Measurements from ENCODE around the gene IL17RE. TPM values are rescaled to one million over a fixed set of nuclear protein-coding genes. Genes with fewer than 3 reads are reported as not detected.

IL17RE gene, protein sequence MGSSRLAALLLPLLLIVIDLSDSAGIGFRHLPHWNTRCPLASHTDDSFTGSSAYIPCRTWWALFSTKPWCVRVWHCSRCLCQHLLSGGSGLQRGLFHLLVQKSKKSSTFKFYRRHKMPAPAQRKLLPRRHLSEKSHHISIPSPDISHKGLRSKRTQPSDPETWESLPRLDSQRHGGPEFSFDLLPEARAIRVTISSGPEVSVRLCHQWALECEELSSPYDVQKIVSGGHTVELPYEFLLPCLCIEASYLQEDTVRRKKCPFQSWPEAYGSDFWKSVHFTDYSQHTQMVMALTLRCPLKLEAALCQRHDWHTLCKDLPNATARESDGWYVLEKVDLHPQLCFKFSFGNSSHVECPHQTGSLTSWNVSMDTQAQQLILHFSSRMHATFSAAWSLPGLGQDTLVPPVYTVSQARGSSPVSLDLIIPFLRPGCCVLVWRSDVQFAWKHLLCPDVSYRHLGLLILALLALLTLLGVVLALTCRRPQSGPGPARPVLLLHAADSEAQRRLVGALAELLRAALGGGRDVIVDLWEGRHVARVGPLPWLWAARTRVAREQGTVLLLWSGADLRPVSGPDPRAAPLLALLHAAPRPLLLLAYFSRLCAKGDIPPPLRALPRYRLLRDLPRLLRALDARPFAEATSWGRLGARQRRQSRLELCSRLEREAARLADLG
- total RNA-seq (2022; extraction: Qiagen RNA extraction), result 1.2 to 1.7 TPM (median 1.4 TPM) in 5 replicates

DNA sequence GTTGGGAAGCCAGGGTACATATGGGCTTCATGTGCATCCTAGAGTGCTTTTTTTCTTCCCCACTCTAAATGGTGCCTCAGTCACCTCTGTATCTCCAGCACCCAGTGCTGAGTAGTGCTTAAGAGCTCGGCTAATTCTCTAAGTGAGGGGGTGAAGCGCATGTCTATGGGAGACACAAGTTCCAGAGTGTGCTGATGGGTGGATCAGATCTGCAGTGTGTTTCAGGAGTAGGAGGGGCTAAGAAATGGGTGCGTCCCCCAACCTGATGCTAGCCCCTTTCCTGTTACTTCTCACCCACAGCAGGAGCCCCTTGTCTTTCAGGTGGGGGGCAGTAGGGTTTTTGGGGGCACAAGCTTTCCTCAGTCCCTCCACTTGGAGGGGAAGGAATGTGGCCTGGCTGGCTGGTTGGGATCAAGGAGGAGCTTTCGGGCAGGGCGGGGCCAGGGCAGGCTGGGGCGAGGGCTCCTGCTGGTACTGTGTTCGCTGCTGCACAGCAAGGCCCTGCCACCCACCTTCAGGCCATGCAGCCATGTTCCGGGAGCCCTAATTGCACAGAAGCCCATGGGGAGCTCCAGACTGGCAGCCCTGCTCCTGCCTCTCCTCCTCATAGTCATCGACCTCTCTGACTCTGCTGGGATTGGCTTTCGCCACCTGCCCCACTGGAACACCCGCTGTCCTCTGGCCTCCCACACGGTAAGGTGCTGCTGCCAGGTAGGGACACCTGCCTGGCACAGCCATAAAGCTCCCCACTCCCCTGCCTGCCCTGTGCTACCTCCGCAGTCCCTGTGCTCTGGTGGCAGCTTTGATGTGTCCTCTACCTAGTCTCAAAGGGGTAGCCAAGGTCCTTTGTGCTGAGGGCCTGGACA lies at the start of gene IL17RE:
IL17RE (plus strand) TSS at position 477 of the 866 bp plus-strand sequence; CDS start at position 562, 85 bp downstream.

DNA sequence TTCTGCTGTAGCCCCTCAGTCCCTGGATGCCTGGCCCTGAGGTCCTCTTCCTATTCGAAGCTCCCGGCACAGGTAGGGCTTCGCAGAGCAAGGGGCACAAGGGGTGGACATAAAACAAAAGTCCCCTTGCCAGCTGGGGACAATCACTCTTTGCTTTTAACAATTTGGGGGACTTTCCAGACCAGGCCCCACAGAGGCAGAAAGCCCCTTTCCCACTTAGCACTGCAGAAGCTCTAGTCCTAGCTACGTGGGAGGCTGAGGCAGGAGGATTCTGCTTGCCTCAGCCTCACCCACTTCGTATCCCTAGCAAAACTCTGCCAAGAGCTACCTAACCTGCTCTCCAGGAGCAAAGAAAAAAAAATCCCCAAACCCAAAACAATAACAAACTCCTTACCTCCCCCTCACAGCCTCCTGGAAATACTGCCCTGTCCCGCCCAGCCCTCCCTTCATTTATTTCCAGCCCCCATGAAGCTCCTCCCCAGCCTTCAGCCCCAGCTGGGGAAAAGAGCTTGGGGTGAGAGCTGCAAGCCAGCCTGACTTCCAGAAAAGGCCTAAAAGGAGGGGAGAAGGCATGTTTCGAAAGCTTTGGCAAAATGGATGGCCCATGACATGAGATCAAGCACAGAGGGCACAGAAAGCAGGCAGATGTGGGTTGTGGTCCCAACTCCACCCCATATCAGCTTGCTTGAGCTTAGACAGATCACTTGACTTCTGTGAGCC lies 22.7 kb upstream of the IL17RE start, which contains the start of gene CIDEC:
CIDEC (minus strand) TSS at position 424 of the 720 bp plus-strand sequence. CDS start 1,767 bp downstream, outside the sequence.

DNA sequence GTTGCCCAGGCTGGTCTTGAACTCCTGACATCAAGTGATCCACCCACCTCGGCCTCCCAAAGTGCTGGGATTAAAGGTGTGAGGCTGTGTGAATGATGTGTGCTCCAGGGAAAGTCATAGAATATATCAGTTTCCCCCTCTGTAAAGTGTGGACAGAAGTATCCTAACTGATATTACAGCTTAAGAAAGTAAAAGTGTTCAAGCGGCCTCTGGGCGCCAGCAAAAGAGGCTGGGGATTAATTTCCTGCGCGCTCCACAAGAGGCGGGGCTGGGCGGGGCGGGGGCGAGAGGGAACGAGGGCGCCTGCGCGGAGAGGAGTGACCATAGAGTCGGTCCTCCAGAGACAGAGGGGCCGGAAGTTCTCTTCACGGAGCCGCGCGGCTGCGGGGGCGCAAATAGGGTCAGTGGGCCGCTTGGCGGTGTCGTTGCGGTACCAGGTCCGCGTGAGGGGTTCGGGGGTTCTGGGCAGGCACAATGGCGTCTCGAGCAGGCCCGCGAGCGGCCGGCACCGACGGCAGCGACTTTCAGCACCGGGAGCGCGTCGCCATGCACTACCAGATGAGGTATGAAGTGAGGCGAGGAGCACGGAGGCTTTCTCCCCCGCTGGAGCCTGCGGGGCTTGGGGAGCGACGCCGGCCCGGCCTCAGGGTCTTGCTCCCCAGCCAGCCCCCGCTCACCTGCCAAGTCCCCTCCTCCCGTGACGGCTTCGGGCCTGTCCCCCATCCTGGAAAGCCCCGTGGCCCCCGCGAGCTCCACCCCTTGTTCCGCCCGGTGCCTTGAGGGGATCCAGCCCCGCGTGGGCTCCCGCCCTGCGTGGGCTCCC lies 12.2 kb upstream of the IL17RE start, which contains the start of gene JAGN1:
JAGN1 (plus strand) TSS at position 362 of the 823 bp plus-strand sequence; CDS start at position 475, 113 bp downstream.

DNA sequence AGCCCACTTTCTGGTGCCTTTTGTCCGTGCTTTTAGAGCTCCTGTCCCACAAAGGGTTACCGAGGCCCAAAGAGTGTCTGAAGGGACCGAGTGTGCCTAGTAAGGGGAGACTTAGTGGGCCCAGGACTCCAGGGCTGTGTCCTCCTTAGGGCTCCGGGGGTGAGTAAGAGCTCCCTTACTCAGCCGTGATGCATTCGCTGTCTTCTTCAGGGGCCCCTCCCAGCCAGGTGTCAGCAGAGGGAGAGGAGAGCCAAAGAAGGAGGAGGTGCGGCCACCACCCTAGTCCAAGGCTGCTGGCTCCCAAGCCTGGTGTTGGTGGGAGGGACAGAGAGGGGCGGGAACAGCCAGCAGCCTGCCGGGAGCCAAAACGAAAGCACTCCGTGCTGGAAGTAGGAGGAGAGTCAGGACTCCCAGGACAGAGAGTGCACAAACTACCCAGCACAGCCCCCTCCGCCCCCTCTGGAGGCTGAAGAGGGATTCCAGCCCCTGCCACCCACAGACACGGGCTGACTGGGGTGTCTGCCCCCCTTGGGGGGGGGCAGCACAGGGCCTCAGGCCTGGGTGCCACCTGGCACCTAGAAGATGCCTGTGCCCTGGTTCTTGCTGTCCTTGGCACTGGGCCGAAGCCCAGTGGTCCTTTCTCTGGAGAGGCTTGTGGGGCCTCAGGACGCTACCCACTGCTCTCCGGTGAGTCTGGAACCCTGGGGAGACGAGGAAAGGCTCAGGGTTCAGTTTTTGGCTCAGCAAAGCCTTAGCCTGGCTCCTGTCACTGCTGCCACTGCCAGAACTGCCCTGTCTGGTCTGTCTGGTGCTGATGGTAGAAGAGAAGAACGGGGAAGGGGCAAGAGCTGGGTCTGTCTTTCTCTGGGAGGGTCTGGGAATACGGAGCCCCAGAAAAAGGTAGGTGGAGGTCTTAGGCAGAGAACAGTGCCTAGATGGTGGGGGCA lies 14.4 kb downstream of the IL17RE start, which contains the start of gene IL17RC:
IL17RC (plus strand) TSS at position 365 of the 947 bp plus-strand sequence; CDS start at position 583, 218 bp downstream.

DNA sequence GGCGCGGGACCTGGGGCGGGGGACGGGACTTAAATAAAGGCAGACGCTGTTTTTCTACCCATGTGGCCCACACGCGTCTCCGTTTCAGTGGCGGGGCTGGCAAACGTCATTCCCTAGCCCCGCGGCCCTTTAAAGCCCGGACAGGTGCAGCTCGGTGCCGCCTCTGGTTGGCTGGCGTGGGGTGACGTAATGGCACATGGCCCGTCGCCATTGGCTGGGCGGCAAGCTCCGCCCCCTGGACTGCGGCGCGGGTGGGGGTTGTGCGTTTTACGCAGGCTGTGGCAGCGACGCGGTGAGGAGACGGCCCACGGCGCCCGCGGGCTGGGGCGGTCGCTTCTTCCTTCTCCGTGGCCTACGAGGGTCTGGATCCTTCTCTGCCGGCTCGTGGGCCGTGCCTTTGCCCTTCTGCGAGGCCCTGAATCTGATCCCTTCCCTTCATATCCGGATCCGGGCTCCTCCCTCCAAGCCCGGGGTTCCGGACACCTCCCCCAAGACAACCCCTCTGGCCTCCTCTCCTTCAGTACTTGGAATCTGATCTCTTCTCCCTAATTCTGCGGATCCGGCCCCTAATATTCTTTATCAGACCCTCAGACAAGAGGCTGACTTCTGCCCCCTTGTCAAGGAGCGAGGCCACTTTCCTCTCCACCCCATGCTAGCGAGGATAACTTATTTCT lies 31.1 kb downstream of the IL17RE start, which contains the start of gene CRELD1:
CRELD1 (plus strand) TSS at position 274 of the 674 bp plus-strand sequence. CDS start 605 bp downstream, outside the sequence.

DNA sequence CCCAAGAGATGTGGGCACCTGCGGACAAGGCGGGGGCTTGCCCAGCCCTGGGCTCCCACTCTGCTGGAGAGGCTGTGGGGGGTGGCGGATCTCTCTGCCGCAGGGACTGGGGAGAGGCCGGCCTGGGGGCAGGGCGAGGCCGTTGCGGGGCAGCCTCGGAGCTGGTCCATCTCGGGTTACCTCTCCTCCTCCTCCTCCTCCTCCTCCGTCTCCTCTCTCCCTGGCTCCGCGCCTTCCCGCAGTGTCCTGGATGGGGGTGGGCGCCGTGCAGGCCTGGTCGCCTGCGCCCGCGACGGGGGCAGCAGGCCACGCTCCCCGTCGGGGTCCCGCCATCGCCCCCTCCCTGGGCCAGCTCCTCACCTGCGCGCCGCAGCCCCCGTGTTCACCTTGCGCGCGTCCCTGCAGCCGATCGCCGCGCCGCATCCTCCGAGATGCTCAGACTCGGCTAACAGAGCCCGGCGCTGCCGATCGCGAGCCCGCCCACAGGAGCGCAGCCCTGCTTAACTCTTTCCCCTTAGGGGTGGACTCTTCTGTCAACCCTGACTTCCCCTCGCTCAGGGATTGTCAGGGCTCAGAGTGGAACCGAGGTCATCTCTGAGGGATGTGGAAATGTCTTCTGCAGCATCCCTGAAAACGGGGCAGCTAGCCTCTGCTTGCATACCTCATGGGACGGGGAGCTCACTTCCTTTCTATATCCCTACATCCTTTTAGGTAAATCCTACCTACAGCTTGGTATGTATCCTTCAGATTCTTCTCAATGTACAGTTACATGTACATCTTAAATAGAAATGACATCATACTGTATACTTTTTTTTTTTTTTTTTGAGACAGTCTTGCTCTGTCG lies 49.5 kb downstream of the IL17RE start, which contains the start of gene PRRT3:
PRRT3 (minus strand) TSS at position 447 of the 844 bp plus-strand sequence. CDS start 2,293 bp downstream, outside the sequence.

Other genes starting within 250 kb of the IL17RE start
- gene CPNE9, start 199.0 kb upstream of the IL17RE start, total RNA-seq (2022; extraction: Qiagen RNA extraction), result 0.15 to 0.31 TPM (median 0.17 TPM) in 3 of 5 replicates, not detected in the others
- gene BRPF1, start 171.1 kb upstream of the IL17RE start, total RNA-seq (2022; extraction: Qiagen RNA extraction), result 17.6 to 20.3 TPM (median 18.6 TPM) in 5 replicates
- 12.7 to 21.2 TPM (median 16.9 TPM) in 5 replicates for gene OGG1, start 152.9 kb upstream of the IL17RE start, total RNA-seq (2022; extraction: Qiagen RNA extraction)
- 12.3 to 18.0 TPM (median 16.3 TPM) in 5 replicates for gene CAMK1, start 132.9 kb upstream of the IL17RE start, total RNA-seq (2022; extraction: Qiagen RNA extraction)
- gene TADA3, start 110.4 kb upstream of the IL17RE start, total RNA-seq (2022; extraction: Qiagen RNA extraction), result 54.5 to 60.5 TPM (median 59.9 TPM) in 5 replicates
- gene ARPC4, start 109.8 kb upstream of the IL17RE start, total RNA-seq (2022; extraction: Qiagen RNA extraction), result 153 to 231 TPM (median 158 TPM) in 5 replicates
- gene TTLL3, start 92.6 kb upstream of the IL17RE start, total RNA-seq (2022; extraction: Qiagen RNA extraction), result 6.0 to 8.3 TPM (median 7.0 TPM) in 5 replicates
- gene RPUSD3, start 58.8 kb upstream of the IL17RE start, total RNA-seq (2022; extraction: Qiagen RNA extraction), result 50.4 to 59.0 TPM (median 55.8 TPM) in 5 replicates
- gene CIDEC, start 22.6 kb upstream of the IL17RE start, total RNA-seq (2022; extraction: Qiagen RNA extraction), result 50.4 to 66.9 TPM (median 56.5 TPM) in 5 replicates
- gene JAGN1, start 12.2 kb upstream of the IL17RE start, total RNA-seq (2022; extraction: Qiagen RNA extraction), result 82.2 to 95.8 TPM (median 93.2 TPM) in 5 replicates
- 25.4 to 34.2 TPM (median 31.6 TPM) in 5 replicates for gene IL17RC, start 14.2 kb downstream of the IL17RE start, total RNA-seq (2022; extraction: Qiagen RNA extraction)
- 10.5 to 14.9 TPM (median 13.2 TPM) in 5 replicates for gene CRELD1, start 31.0 kb downstream of the IL17RE start, total RNA-seq (2022; extraction: Qiagen RNA extraction)
- gene PRRT3, start 49.6 kb downstream of the IL17RE start, total RNA-seq (2022; extraction: Qiagen RNA extraction), result 1.2 to 1.9 TPM (median 1.7 TPM) in 5 replicates
- 105 to 146 TPM (median 111 TPM) in 5 replicates for gene EMC3, start 84.0 kb downstream of the IL17RE start, total RNA-seq (2022; extraction: Qiagen RNA extraction)
- gene FANCD2, start 123.6 kb downstream of the IL17RE start, total RNA-seq (2022; extraction: Qiagen RNA extraction), result 17.2 to 20.1 TPM (median 18.7 TPM) in 5 replicates
- not detected in 5 replicates for gene FANCD2OS, start 205.4 kb downstream of the IL17RE start, total RNA-seq (2022; extraction: Qiagen RNA extraction)
- gene BRK1, start 212.8 kb downstream of the IL17RE start, total RNA-seq (2022; extraction: Qiagen RNA extraction), result 167 to 178 TPM (median 176 TPM) in 5 replicates
- gene VHL, start 238.9 kb downstream of the IL17RE start, total RNA-seq (2022; extraction: Qiagen RNA extraction), result 23.4 to 32.4 TPM (median 30.7 TPM) in 5 replicates

All from A549 treated with Mapracorat at 1 μM for 4 hours (cell line).